Caki2 (cell line): ENCODE measurements around the gene KLK6. TPM values are rescaled to one million over a fixed set of nuclear protein-coding genes. Genes with fewer than 3 reads are reported as not detected.
A peak's percentile ranks its signal among the peaks of the same experiment; 100 is the strongest.

Experiments
- DNase-seq: peaks from one replicate; pipeline ENCODE4 v3.0.0-alpha.2; 2015; ENCODE audit warnings: low read depth
- in situ Hi-C: cut with HindIII; loops from 2 replicates; pipeline ENCODE4 v1.10.0; 2016; ENCODE audit warnings: low sequenced_read_pairs, low pct_unique_long_range_greater_than_20kb, mixed read lengths
- total RNA-seq: library from RNA; depleted of rRNA; stranded (reverse); fragments of >200 nt; shearing (Covaris generic); gene quantifications from 2 replicates; pipeline ENCODE4 v1.2.3, GENCODE V29; 2014; ENCODE audit warnings: low replicate concordance; rRNA removed

Gene KLK6
- total RNA-seq, 1 experiment from 2014 or later = not detected

- DNase-seq = no peak
- in situ Hi-C loops = no loop called here
These were observed 43.7 kb downstream of the KLK6 start for GRCh38 chr19:50925734-50926133.

- no peak for DNase-seq
- in situ Hi-C loops = no loop called here
These were observed 44.8 kb downstream of the KLK6 start for GRCh38 chr19:50924586-50924985.

DNA sequence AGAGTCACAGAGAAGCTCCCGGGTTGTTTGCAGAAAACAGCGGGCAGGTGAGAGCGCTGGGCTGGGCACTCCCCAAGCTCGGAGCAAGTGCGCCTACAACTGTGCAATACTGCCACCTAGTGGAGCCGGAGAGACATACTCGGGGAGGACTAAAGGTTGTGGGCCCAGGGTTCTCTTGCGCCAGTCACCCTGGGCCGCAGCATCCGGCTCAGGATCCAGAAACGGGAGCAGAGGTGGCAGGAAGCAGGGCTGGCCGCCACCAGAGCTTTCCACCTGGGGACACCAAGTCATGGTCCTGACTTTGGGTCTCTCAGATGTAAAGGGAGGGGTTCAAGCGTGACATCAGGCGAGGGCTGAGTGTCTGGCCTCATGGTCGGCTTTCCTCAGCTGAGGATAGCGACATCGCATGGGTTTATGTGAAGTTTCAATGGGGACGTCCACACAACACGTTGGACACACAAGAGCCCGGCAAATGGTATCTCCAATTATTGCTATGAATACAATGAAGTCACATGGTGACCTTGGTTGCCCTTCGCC is 47.0 kb downstream of the KLK6 start:
- DNase-seq = peak; percentile 72
- in situ Hi-C loops = no loop called here

DNA sequence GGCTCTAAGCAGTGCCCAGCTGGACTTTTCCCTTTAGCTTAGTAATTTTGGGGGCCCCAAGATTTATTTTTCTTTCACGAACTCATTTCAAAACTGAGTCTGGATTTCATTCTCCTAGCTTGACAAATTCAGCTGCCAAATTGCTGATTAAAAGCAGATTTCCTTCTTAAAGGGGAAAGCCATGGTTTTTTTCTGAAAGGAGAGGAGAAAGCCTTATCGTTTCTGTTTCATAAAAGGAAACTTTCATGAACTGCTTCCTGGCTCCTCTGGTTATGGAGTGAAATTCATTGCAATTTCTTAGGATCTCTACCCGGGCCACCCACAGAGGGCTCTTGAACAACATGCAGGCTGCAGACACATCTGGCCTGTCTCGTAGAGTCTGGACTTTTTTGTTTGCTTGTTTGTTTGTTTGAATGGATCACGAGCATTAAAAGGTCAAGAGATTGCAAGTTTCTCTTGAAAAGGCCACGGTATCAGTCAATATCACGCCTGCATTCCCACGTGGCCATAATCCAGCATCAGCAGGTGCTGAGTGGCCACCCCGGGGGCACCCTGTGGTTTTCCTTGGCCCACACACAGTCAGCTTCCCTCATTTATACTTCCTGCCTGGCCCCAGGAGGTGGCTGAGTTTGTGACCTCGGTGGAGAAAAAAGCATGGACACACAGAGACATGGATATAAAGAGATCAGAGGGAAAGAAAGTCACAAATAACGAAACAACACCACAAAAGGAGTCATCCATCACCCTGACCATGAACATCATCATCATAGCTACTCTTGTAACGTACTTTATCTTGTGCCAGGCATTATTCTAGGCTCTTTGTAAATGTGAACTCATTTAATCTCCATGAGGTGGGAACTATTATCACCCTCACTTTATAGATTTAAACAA is 47.7 kb downstream of the KLK6 start:
- no peak for DNase-seq
- in situ Hi-C loops = no loop called here

DNA sequence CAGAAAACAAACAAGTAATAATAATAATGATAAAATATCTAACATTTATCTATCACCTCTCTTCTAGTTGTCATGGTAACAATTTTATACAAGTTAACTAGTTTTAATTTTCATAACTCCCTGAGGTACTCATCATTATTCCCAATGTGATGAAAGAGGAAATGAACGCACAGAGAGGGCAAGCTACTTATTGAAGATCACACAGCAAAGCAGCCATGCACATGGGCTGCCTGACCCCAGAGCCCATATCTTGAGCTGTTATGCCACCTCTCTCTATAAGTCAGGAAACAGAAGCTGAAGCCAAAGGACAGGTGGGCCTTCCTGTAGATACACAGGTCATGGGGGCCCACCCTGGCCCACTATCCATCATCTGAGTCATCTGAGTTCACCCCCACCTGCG is 53.3 kb downstream of the KLK6 start:
- in situ Hi-C loops = no loop called here
- no peak for DNase-seq

GRCh38 chr19:50912727-50913716 is 56.4 kb downstream of the KLK6 start:
- in situ Hi-C loops = no loop called here
- DNase-seq = no peak

DNA sequence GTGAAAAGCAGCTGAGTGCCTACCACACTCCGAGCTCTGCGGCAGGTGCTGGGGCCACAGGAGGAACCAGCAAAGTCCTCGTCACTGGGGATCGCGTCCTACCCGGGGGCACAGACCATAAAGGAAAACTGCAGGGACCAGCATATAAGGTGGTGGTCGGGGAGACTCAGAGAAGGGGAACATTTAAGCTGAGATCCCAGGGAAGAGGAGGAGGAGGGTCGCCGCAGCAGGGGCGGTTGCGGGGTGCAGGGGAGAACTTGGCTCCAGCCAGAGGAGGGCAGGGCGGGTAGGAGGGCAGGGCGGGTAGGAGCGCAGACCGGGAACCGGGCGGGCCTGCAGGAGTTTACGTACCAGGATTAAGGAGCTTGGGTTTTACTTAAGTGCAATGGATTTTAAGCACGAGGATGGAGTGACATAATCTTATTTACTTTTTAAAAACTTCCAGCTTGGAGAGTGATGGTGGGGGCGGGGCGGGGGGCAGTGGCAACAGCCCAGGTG is 57.2 kb downstream of the KLK6 start:
- in situ Hi-C loops = no loop called here

DNA sequence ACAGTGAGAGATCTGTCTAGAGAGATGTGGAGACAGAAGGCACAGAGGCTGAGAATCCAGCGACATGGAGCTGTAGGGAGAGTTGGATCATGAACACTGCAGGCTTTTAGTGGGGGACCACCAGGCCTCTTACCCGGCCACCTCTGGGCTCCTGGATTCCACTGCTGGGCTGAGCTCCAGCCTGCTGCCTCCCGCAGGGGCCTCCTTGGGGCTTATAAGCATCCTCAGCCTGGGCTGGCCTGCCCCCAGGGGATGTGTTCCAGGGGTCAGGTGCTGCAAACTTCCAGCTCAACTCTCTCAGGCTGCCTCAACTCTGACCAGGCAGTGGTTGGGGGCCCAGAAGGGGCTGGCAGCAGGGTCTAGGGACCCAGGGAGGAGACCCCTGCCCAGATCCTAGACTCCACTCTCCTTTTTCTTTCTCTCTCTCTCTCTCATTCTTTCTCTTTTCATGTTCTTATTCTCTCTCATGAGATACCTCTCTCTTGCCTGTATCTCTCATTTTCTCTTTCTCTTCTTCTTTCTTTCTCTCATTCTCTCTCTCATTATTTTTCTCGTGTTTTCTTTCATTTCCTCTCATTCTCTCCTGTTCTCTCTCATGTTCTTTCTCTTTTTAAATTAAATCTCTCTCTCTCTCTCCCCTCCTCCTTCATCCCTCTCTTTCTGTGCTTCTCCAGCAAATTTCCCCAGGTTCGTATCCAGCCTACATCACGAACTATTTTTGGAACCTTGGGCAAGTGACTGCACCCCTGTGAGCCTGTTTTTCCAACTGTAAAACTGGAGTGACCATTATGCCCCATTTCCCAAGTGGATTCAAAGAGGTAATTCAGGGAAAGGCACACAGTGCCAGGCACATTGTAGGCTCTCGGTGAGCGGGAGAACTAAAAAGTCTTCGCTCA is 57.9 kb downstream of the KLK6 start, which contains the start of gene KLK4:
KLK4 (minus strand) TSS at position 190 of the 896 bp plus-strand sequence. CDS start 657 bp downstream, outside the sequence.
- no peak for DNase-seq
- in situ Hi-C loops = no loop called here

More for the DNA sequence above, 57.2 kb downstream of the KLK6 start:
- DNase-seq = no peak

DNA sequence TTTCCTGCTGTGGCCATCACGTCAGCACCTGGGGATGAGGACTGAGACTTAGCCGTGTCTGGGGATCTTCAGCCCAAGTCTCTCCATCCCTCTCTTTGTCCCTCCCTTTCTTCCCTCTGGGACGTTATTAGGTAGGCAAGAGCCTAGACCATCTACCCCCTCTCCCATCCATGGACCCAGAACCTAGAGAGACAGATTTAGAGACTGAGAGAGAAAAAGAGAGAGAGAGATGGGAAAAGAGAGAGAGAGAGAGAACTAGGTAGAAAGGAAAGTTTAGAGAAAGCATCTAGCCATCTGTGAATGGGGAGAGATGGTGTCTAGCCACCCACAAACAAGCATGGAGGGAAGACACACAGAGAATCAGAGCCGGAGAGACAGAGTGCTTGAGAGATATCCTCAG is 58.7 kb downstream of the KLK6 start:
- no peak for DNase-seq
- in situ Hi-C loops = no loop called here

- peak; percentile 91 for DNase-seq
- in situ Hi-C loops = no loop called here
These were observed 59.9 kb downstream of the KLK6 start for GRCh38 chr19:50909240-50910070.

Other genes starting within 250 kb of the KLK6 start
- gene SHANK1, start 249.8 kb downstream of the KLK6 start, total RNA-seq = not detected in 2 replicates
- 2.0 and 6.1 TPM in 2 replicates for gene CLEC11A, start 246.2 kb downstream of the KLK6 start, total RNA-seq
- gene GPR32, start 199.1 kb downstream of the KLK6 start, total RNA-seq = not detected in 2 replicates
- not detected in 2 replicates for gene ACP4, start 179.2 kb downstream of the KLK6 start, total RNA-seq
- not detected in 2 replicates for gene KLK1, start 145.8 kb downstream of the KLK6 start, total RNA-seq
- gene KLK15, start 136.0 kb downstream of the KLK6 start, total RNA-seq = not detected in 2 replicates
- not detected in 2 replicates for gene KLK3, start 114.7 kb downstream of the KLK6 start, total RNA-seq
- gene KLK2, start 96.2 kb downstream of the KLK6 start, total RNA-seq = not detected in 2 replicates
- gene KLK4, start 58.2 kb downstream of the KLK6 start, total RNA-seq = not detected in 2 replicates
- gene KLK5, start 16.6 kb downstream of the KLK6 start, total RNA-seq = not detected in 2 replicates
- gene KLK7, start 14.3 kb upstream of the KLK6 start, total RNA-seq = not detected in 2 replicates
- not detected in 2 replicates for gene KLK8, start 32.0 kb upstream of the KLK6 start, total RNA-seq
- gene KLK10, start 50.1 kb upstream of the KLK6 start, total RNA-seq = not detected in 2 replicates
- not detected in 2 replicates for gene KLK11, start 57.0 kb upstream of the KLK6 start, total RNA-seq
- not detected in 2 replicates for gene KLK12, start 65.4 kb upstream of the KLK6 start, total RNA-seq
- not detected in 2 replicates for gene KLK13, start 95.5 kb upstream of the KLK6 start, total RNA-seq
- not detected in 2 replicates for gene KLK14, start 113.3 kb upstream of the KLK6 start, total RNA-seq
- gene CTU1, start 138.8 kb upstream of the KLK6 start, total RNA-seq = 20.7 and 22.1 TPM in 2 replicates
- 1.5 TPM in 1 of 2 replicates, not detected in the other for gene SIGLEC9, start 155.3 kb upstream of the KLK6 start, total RNA-seq
- not detected in 2 replicates for gene SIGLEC7, start 172.7 kb upstream of the KLK6 start, total RNA-seq